SHP77 (cell line): Measurements from ENCODE around the gene GAN.

Source experiments
- DNase-seq, 2 experiments: peaks; one replicate each; lab custom pipeline; 2025; lab: John Stamatoyannopoulos, UW

Gene GAN

DNA sequence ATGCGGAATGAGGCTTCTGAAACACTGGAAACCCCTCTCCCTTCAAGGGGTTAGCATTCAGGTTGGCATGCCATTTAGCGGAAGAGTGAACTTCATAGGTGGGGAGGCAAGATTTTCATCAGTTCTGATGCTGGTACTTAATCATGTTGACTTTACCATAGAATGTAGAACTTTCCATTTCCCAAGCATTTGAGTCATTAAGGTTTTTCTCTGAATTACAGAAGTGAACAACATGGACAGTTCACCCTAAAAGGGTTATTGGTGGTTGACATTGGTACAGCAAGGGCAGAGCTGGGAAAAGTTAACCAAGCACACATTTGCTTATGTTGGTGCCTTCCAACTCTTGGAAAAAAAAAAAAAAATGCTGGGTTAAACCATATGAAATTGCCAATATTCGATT, 39.1 kb downstream of the GAN start:
- no peak for DNase-seq

DNA sequence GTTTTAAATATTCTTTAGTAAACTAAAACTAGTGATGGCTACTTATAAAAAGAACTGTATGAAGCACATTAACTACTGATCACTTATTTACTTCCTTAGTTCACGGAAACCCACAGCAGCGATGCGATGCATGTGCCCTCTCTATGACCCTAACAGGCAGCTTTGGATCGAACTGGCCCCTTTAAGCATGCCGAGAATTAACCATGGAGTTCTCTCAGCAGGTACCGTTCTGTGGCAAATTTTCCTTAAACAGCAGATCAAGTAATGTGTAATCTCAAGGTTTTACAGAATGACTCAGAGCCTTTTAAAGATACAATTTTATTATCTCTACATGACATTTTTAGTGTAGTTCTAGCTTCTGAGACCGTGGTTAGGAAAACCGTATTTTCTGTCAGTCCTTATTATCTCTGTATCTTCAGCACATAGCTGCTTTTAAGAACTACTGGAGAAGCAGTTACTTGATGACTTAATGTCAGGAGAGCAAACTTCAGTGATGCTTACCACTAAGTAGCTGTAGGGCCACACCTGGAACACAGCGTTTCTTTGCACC, 43.0 kb downstream of the GAN start:
- DNase-seq, result no peak

DNA sequence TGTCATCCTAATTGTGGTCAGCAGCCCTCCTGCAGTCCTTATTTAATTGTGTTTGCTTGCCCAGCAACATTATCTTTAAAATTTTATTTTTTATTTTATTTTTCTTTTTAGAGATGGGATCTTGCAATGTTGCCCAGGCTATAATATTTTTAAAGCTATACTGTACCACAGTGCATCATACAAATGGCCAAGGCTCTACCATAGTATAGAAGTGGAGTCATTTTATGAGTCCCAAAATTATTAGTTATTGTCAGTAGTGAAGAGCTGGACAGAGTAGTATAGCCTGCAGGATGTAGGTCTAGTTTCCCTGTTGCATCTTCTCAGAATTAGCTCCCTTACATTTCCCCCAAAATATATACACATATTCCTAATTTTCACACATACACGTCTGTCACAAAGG, 44.1 kb downstream of the GAN start:
- DNase-seq, result no peak

DNA sequence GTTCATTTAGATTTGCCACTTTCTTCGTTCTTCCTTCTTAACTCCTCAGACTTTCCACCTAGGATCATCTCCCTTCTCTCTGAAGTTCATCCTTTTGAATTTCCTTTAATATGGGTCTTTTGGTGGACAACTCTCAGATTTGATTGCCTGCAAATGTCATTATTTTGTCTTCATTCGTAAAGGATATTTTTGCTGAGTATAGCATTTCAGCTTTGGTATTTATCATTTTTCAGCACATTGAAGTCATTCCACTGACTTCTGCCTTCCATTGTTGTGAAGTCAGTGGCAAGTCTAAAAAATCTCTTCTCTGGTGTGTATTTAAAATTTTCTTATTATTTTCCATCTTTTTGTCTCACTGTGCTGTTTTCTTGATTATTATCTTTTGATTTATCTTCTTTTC, 45.4 kb downstream of the GAN start:
- no peak for DNase-seq

DNA sequence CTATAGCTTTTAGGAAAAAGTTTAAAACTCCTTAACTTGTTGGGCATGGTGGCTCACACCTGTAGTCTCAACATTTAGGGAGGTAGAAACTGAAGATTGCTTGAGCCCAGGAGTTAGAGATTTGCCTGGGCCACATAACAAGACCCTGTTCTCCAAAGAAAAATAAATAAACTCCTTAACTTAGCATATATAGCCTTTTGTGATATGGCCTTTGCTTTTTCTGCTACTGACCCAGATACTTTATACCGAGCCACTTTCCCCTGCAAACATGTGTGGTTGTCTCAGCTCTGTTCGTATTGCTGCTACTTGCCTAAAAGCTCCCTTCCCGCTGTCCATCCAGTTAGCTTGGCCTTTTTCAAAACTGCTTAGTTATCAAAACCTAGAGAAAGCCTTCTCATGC, 51.0 kb downstream of the GAN start:
- no peak for DNase-seq

DNA sequence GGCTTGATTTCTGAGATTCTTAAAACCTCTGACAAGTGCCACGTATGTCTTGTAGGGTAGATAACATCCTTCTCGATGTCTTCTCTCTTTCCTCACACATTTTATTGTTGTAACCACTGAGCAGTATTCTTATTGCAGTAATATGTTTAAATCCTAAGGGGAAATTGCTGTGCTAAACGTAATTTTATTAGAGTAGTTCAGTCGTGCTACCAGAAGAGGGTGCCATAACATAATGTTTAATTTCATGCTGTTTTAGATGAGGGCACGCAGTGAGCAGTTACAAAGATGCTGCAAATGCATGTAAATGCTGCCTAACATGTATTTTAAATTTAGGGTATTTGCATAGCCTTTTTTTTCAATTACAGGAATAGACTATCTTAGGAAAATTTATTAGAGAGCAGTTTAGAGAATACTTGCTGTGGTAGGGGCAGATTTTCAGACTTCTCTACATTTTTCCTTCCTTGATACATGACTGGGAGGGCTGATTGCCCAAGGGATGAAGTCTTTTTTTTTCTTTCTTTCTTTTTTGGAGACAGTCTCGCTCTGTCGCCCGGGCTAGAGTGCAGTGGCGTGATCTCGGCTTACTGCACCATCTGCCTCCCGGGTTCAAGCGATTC, 51.7 kb downstream of the GAN start:
- peak; percentile 32 to 50 for DNase-seq

DNA sequence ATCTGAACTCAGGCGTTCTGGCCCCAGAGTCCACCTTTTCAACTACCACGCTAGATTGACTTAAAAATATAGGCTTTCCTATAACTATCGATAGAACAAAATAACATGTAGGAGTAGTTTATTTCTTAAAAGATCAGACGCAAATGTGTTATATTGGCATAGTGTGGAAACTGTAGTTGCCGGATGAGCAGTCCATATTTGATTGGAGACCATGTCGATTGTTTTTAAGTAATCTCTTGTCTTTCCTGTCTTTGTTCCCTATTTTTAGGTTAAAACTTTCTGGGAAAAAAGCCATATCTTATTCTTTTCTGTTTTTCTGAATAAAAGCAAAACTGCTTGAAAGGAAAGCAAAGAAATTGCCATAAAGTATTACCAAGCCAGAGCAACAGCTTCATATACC, 53.1 kb downstream of the GAN start:
- no peak for DNase-seq

DNA sequence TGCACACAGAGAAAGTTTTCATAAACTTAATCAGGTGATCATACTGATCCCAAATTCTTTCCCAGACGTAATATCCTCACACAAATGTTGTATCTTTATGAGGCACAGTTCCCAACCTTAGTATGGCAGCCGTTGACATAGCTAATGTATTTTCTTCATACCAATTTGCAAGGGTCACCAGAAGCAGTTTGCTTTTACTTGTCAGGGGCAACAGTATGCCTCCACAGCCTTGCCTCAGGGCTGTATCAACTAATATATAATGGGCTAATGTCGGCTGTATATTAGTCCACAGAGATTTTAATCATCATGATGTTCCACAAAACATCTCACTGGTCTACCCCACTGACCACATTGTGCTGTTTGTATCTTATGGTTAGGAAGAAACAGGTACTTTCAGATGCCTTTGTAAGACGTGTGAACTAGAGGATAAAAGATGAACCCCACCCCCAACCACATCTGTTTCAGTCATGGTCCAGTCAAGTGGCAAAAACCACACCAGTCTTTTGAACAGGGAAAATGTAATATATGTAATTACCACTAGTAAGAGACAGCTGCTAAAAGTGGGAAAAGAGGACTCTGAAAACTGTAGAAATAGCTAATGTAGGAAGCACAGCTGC, 55.2 kb downstream of the GAN start:
- DNase-seq, result no peak

DNA sequence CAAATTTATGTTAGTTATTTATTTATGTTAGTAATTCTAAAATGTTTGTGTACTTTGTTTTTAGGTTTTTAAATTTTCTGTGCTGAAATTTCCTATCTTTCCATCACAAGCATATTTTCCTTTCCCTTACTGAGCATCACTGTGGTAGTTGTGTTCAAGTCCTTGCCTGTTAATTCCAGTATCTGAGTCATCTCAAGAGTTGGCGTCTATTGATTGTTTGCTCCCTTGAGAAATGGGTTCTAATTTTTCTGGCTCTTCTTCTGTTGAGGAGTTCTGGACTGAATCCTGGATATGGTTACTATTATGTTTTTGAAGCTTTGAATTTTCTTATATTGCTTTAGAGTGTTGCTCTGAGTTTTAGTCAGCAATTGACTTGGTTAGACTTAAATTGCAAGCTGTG, 56.3 kb downstream of the GAN start:
- no peak for DNase-seq

DNA sequence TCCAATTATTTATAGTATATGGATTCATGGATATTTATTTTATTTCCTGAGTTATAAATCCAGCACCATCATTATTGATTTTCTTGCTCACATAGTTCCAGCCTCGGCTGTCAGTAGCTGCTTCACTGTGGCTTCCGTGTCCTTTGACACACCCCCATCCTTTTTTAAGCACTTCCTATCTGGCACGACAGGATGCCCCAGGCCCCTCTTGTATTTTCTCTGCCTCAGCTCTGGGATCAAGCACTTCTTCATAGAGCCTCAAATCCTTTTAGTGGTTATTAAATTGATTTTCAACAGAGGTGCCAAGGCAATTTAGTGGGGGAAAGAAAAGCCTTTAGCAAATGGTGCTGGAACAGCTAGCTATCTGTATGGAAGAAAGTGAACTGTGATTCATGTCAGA, 59.8 kb downstream of the GAN start:
- no peak for DNase-seq

DNA sequence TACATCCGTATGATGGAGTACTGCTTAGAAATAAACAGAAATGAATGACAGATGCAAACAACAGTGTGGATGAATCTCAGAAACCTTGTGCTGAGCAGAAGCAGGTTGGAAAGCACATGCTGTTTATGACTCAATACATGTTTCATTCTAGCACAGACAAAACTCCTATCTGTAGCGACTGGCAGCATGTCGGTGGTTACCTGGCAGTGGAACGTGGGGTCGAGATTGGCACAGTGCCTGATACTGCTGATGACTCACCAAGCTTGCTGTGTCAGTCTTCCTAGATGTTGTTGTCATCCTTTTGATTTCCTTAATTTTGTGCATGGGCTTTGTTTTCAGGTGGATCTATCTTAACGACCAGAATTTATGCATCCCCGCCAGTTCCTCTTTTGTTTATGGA, 62.1 kb downstream of the GAN start:
- no peak for DNase-seq

DNA sequence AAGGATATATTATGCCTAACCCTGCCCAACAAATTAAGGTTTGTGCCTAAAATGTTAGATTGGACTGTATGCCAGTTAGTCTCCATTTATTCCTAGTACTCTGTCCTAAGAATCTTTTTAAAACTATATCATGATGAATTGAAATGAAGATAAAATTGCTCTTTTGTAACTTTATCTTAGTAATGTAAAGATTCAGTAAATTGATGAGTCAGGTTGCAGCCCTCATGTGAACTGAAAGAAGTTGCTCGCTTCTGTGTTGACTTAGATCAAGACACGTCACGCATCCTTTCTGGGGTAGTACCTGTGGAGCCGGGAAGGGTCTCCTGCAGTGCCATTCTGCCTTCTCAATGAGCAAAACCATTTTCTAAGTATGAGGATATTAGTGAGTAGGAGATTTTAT, 63.3 kb downstream of the GAN start:
- no peak for DNase-seq

DNA sequence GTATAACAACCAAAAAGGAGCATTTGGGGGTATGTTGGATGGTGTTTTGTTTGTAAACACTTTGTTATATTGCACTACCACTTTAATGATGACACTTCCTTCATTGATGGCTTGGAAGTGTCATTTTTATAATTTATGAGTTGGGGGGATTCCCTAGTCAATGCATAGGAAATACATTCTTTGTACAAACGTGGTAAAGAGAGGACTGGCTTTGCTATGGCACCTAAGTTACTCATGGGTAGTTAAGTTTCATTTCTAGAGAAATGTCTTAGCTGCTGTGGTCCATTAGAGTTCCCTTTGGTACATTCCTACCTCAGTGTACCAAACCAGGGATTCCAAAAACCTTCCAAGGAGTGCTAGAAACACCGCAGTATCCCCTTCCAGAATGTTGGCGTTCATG, 66.2 kb downstream of the GAN start:
- DNase-seq, result no peak

DNA sequence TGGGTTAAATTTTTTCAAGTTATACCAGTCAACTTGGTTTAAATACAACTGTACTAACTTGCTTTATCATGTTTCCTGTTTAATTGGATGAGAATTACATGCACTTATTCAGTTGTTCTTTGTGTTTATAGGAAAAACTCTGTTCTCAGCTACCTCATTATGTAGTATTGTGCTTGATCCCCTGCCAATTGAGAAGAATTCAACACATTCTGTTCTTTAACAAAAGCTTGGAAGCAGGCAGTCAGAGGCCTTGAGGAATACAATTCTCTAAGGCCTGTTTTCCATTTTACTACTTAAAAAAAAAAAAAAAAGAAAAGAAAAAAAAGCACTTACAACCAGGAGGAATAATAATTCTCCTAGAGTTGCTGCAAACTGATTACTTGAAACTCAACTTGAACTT, 69.2 kb downstream of the GAN start:
- DNase-seq, result no peak

DNA sequence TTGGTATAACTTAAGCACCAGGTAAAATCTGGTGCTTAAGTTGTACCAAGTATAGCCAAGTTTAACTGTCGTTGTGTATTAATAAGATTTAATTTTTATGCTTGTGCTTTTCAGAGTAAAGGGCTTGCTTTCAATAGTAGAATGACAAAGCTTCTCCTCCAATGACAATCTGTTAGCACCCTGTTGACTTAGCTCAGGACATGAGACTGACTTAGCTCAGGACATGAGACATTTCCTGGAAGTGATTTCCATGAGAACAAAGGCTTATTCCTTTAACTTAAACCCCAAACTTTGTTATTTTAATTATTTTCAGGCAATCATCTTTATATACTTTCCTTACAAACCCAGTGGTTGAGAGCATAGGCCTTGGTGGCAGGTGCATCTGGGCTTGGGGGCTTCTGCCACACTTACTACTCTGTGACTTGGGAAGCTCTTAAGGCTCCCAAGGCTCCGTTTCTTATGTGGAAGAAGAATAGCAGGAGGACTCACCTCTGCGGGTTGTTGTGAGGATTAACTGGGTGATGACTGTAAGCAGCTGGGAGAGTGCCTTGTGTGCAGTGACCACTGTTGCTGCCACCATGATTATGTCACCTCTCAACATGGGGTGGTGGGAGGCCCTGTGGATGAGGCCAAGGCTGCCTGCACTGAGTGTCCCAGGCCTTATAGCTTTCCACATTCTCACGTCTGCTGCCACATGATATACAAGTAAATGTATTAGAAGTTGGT, 70.4 kb downstream of the GAN start:
- no peak for DNase-seq

DNA sequence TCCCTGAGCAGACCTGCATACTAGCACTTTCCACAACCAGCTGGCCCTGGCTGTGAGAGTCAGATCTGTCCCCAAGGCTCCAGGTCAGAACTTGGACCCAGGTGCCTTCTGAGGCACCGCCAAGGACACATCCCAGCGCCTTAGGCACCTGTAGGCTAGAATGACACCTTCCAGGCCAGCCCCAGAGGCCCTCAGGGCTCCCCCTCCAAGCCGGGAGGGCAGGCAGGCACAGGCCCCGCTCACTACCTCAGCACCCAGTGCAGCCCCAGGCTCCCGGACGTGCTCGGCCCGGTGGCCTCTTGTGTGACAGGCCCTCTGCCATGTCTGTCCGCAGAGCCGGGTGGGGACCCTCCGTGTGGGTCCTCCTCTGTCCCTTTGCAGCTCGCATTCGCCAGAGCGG, 73.6 kb downstream of the GAN start:
- DNase-seq, result no peak

DNA sequence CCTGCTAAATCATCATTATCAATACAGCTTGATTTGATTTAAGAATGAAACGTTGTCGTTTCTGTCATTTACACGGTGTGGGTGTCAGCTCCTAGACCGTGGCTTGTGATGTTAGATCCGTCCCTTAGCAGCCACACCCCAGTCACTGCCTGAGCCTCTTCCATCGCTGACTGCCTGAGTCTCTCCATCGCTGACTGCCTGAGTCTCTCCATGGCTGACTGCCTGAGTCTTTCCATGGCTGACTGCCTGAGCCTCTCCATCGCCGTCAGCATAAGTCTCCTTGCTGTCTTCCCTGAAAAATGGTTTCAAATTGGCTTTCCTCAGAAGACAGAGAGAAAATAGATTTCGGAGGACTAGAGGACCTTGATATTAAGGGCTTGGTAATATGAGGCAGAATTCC, 76.1 kb downstream of the GAN start:
- DNase-seq, result no peak

DNA sequence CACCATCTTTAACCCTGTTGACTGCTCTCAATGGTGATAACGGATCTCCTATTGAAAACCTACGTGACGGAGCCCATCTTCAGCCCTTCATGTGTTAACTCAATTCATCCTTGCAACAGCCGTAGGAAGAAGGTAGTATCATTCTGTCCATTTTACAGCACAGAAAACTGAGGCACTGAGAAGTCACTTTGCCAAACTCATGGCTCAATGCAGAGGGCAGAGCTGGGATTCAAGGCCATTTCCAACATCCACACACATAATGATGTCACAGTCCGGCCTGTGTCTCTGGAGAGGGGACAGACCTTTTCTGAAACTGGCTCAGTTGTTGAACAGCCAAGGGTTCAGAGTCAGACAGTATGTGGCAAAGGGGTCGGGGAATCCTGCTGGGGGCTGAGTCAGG, 77.2 kb downstream of the GAN start:
- DNase-seq, result no peak

DNA sequence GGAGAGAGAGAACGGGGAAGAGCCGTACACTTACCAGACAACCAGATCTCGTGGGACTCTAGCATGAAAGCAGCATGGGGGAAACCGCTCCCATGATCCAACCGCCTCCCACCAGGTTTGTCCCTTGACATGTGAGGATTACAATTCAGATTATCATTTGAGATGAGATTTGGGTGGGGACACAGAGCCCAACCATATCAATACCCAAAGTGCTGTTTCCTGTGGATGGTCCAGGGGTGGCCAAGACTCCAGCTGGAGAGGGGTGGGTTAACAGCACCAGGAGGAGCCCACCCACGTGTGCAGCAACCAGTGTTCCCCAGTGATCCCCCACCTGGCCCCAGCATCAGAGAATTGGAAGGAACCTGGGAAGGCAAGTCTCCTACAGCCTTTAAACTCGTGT, 79.7 kb downstream of the GAN start:
- DNase-seq, result no peak

DNA sequence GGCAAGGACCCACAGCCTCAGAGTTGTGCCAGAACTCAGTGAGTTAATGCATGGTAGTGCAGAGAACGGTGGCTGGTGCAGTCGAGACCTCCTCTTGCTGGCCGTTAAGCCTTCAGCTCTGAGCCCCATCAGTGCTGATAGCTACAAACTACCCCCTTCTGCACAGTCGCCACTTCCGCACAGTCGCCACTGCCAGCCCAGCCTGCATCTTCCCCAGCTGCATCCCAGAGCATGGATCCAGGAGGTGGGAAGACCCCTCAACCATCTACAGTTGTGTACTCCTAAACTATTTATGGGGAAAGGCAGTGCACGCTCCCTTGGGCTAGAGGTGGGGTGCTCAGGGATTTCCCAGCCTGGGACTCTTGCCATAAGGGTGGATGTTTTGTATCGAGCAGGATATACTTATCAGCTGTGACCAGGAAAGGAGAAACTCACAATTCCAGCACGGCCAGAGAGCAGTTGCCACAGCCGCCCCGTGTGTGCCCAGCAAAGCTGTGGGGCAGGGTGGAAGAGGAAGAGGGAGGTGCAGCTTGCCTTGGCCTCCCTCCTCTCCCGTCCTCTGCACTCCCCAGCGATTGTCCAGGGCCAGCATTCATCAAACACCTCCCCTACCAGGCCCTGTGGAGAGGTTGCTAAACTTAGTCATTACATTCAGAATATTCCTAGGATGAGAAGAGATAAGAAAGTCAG, 80.3 kb downstream of the GAN start:
- DNase-seq, result no peak

DNA sequence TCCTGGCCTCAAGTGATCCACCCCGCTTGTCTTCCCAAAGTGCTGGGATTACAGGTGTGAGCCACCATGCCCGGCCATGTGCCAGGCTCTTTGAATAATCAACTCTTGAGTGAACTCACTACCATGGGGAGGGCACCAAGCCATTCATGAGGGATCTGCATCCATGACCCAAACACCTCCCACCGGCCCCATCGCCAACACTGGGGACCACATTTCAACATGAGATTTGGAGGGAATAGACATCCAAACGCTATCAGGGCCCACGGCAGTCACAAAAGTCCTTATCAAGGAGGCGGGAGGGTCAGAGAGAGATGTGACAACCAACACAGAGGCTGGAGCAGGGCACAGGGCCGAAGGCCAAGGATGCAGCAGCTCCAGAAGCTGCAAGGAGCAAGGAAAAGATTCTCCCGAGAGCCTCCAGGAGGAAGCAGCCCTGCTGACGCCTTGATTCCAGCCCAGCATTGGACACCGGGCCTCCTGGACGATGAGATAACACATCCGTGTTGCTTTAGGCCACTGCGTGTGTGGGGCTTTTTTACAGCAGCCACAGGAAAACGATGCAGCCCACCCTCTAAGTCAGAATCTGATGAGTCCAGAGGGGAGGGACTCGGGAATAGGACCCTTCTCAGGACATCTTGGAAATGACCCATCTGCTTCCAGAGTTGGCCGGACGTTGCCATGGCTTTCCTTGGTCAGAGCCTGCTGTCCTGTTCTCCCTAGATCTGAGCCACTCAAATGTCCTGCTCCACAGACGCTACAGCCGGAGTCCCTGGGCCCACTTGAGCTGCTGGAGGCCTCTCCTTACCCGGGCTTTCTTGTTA, 82.5 kb downstream of the GAN start:
- no peak for DNase-seq
